ENCODE measurements around the gene CFAP20DC.
A peak's percentile ranks its signal among the peaks of the same experiment; 100 is the strongest.

CFAP20DC gene

GRCh38 chr3:58999774-59000160, 50.1 kb downstream of the CFAP20DC start:
- Mint-ChIP-seq H3K4me3 (no peak overlapping the region), H3K4me1 (no peaks in the 10 kb centered on the region), H3K27me3 (peaks cover 10% of the 10 kb centered on the region), H3K36me3 (no peaks in the 10 kb centered on the region), H3K9me3 (no peaks in the 10 kb centered on the region), H3K27ac (no peak overlapping the region)
- CTCF ChIA-PET, result interaction anchor here (0.9 kb wide), 1 partner anchor 287 kb away, joined by 3 read pairs; no protein-coding TSS in a partner anchor
- no peak for DNase-seq

GRCh38 chr3:58999134-58999773, 50.6 kb downstream of the CFAP20DC start:
- Mint-ChIP-seq H3K36me3 (no peaks in the 10 kb centered on the region), H3K9me3 (no peaks in the 10 kb centered on the region), H3K27me3 (peaks cover 10% of the 10 kb centered on the region), H3K4me3 (no peak overlapping the region), H3K4me1 (peaks cover 2% of the 10 kb centered on the region), H3K27ac (no peak overlapping the region)
- no peak for DNase-seq
- CTCF ChIA-PET, result interaction anchor here (0.9 to 2.5 kb wide), 2 partner anchors 54 to 287 kb away, joined by 3 to 9 read pairs; no protein-coding TSS in a partner anchor

DNA sequence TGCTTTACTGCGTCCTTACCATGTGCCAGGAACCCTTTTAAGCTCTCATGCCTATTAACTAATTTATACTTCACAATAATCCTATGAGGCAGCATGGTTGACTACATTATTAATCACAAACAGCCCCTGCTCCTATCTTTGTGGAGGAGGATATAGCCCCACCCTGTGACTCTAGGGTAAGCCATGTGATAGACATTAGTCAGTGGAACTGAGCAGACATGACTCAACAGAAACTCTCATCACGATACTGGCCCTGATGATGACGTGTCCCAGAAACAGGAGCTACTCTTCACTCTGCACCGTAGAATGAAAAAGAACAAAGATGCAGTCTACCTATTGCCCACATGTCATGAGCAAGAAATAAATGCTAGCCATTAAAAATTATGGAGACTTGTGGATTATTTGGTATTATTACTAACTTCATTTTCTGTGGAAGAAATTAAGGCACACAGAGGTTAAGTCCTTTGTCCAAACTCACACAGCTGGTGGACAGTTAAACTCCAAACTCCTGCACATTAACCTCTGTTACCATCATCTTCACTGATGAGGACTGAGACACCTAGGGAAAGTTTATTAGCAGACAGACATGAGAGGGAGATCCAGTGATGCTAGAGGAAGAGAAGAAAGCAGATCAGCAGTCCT, 51.2 kb downstream of the CFAP20DC start:
- Mint-ChIP-seq H3K36me3 (no peaks in the 10 kb centered on the region), H3K4me1 (peaks cover 2% of the 10 kb centered on the region), H3K27me3 (peaks cover 10% of the 10 kb centered on the region), H3K4me3 (no peak overlapping the region), H3K27ac (no peak overlapping the region), H3K9me3 (no peaks in the 10 kb centered on the region)
- no peak for DNase-seq
- CTCF ChIA-PET, result interaction anchor here (0.9 to 2.5 kb wide), 3 partner anchors 52 to 288 kb away, joined by 3 to 9 read pairs (median 4); no protein-coding TSS in a partner anchor

- Mint-ChIP-seq H3K27me3 (peaks cover 10% of the 10 kb centered on the region), H3K27ac (no peak overlapping the region), H3K4me3 (no peak overlapping the region), H3K36me3 (no peaks in the 10 kb centered on the region), H3K9me3 (no peaks in the 10 kb centered on the region), H3K4me1 (peaks cover 2% of the 10 kb centered on the region)
- CTCF ChIA-PET, result interaction anchor here (1.7 to 2.5 kb wide), 2 partner anchors 54 to 56 kb away, joined by 4 to 9 read pairs; no protein-coding TSS in a partner anchor
- no peak for DNase-seq
Observed at GRCh38 chr3:58996730-58997129, 53.1 kb downstream of the CFAP20DC start.

DNA sequence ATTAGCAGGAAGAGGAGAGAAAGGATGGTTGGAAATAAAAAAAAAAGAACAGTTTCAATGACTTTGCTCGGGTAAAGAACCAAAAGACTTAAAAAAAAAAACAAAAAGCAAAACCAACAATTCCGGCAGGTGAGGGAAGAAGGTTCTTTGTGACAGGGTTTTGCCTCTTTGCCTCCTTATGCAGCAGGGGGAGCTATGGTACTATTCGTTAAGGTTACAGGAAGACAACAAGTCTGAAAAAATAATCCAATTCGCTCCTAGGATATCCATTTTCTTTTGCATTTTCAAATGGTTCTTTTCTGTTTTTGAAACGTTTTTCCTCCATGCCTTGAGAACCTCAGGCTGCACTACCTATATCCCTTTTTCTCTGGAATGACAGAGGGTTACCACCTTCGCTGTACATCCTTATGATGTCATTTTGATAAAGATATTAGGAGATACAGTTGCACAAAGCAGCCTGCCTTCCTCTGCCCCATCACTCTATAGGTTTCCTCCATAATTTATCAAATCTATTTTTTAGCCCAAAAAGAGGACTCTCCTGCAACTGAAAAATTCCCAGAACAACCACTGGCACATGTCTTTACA, 55.0 kb downstream of the CFAP20DC start:
- H3K4me1 Mint-ChIP-seq, result peaks cover 2% of the 10 kb centered on the region

DNA sequence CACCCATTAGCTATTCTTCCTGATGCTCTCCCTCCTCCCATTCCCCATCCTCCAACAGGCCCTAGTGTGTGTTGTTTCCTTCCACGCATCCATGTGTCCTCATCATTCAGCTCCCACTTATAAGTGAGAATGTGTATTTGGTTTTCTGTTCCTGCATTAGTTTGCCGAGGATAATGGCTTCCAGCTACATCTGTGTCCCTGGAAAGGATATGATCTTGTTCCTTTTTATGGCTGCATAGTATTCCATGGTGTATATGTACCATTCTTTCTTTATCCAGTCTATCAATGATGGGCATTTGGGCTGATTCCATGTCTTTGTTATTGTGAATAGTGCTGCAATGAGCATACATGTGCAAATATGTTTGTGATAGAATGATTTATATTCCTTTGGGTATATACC, 56.3 kb downstream of the CFAP20DC start:
- Mint-ChIP-seq H3K36me3 (no peaks in the 10 kb centered on the region), H3K27me3 (no peaks in the 10 kb centered on the region), H3K4me3 (no peak overlapping the region), H3K4me1 (peaks cover 2% of the 10 kb centered on the region), H3K9me3 (no peaks in the 10 kb centered on the region), H3K27ac (no peak overlapping the region)
- CTCF ChIA-PET, result interaction anchor here (1.5 to 2.0 kb wide), 2 partner anchors 60 to 293 kb away, joined by 4 to 10 read pairs; no protein-coding TSS in a partner anchor
- DNase-seq, result no peak

More for the DNA sequence above, 55.0 kb downstream of the CFAP20DC start:
- DNase-seq, result peak; percentile 57
- no peak overlapping the region for H3K4me3 Mint-ChIP-seq
- no peaks in the 10 kb centered on the region for H3K9me3 Mint-ChIP-seq
- CTCF ChIA-PET, result interaction anchor here (0.6 to 2.0 kb wide), 7 partner anchors 17 to 857 kb away, joined by 3 to 10 read pairs (median 3); no protein-coding TSS in a partner anchor
- H3K36me3 Mint-ChIP-seq, result no peaks in the 10 kb centered on the region
- no peak overlapping the region for H3K27ac Mint-ChIP-seq
- no peaks in the 10 kb centered on the region for H3K27me3 Mint-ChIP-seq

GRCh38 chr3:58991623-58992022, 58.2 kb downstream of the CFAP20DC start:
- no peaks in the 10 kb centered on the region for H3K27me3 Mint-ChIP-seq
- H3K9me3 Mint-ChIP-seq, result no peaks in the 10 kb centered on the region
- DNase-seq, result no peak
- peaks cover 2% of the 10 kb centered on the region for H3K4me1 Mint-ChIP-seq
- CTCF ChIA-PET, result interaction anchor here (1.8 kb wide), 1 partner anchor 61 kb away, joined by 8 read pairs; no protein-coding TSS in a partner anchor
- no peaks in the 10 kb centered on the region for H3K36me3 Mint-ChIP-seq
- H3K4me3 Mint-ChIP-seq, result no peak overlapping the region
- H3K27ac Mint-ChIP-seq, result no peak overlapping the region

DNA sequence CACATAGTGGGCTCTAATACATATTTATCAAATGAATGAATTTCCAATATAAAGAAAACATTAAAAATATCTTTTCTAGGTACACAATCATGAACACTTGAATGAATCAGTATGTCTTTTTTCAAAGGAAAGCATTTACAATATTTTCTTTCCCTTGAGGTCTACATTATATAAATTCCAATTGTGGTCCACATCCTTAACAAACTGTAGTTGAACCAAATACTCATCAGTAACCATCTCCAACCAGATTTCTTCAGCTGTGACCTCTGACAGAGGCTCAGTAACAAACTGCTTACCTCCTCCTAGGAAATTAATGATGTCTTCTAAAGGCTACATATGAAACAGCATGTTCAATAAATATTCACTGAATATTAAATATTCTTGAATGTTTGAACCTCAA, 58.8 kb downstream of the CFAP20DC start:
- CTCF ChIA-PET, result interaction anchor here (1.8 kb wide), 1 partner anchor 62 kb away, joined by 8 read pairs; no protein-coding TSS in a partner anchor
- no peaks in the 10 kb centered on the region for H3K27me3 Mint-ChIP-seq
- no peak overlapping the region for H3K27ac Mint-ChIP-seq
- peaks cover 2% of the 10 kb centered on the region for H3K4me1 Mint-ChIP-seq
- no peak for DNase-seq
- no peaks in the 10 kb centered on the region for H3K36me3 Mint-ChIP-seq
- H3K9me3 Mint-ChIP-seq, result no peaks in the 10 kb centered on the region
- H3K4me3 Mint-ChIP-seq, result no peak overlapping the region

DNA sequence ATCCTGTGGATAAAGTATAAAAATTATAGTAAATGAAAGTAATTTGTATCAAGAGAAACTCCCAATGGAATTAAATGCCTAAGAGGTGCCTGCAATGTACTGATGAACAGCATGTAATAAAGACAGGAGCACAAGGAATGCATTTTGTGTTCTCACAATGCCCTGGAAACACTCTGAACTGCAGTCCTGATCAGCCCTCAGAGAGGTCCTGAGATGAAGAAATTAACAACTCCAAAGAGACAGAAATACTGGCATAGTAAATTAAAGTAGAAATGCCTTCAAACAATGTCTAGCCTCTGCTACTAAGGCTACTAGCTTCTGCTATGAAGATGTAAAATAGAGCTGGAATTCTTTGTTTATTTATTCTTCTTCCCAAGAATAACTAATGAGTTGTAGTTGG, 59.9 kb downstream of the CFAP20DC start:
- Mint-ChIP-seq H3K4me1 (peaks cover 2% of the 10 kb centered on the region), H3K9me3 (no peaks in the 10 kb centered on the region), H3K27ac (no peak overlapping the region), H3K36me3 (no peaks in the 10 kb centered on the region), H3K4me3 (no peak overlapping the region), H3K27me3 (no peaks in the 10 kb centered on the region)
- CTCF ChIA-PET, result interaction anchor here (1.8 kb wide), 1 partner anchor 63 kb away, joined by 8 read pairs; no protein-coding TSS in a partner anchor
- no peak for DNase-seq

- DNase-seq, result no peak
- Mint-ChIP-seq H3K4me1 (no peaks in the 10 kb centered on the region), H3K4me3 (no peak overlapping the region), H3K27ac (no peak overlapping the region), H3K27me3 (no peaks in the 10 kb centered on the region), H3K36me3 (no peaks in the 10 kb centered on the region), H3K9me3 (no peaks in the 10 kb centered on the region)
- CTCF ChIA-PET, result no interaction called here
Observed at GRCh38 chr3:58989163-58989562, 60.7 kb downstream of the CFAP20DC start.

GRCh38 chr3:58988041-58988440, 61.8 kb downstream of the CFAP20DC start:
- DNase-seq, result no peak
- H3K4me1 Mint-ChIP-seq, result no peaks in the 10 kb centered on the region
- no peak overlapping the region for H3K4me3 Mint-ChIP-seq
- H3K36me3 Mint-ChIP-seq, result no peaks in the 10 kb centered on the region
- CTCF ChIA-PET, result no interaction called here
- H3K27ac Mint-ChIP-seq, result no peak overlapping the region
- no peaks in the 10 kb centered on the region for H3K27me3 Mint-ChIP-seq
- H3K9me3 Mint-ChIP-seq, result no peaks in the 10 kb centered on the region

DNA sequence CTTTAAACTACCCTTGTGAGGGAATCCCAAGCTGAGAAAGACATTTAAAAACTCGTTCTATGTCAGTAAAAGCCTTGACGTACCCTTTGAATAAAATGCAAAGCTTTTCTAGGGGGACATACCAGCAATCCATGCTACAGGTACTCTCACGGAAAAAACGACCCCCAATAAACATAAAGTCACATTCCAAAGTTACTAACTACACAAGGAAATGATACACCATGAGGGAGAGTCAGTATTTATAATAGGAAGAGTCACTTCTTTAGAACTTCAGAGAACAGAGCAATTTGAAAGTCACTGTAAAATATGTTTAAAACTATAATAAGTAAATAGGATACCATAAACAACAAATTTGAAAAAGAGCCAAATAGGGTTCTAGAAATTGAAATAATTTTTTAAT, 63.2 kb downstream of the CFAP20DC start:
- no peak overlapping the region for H3K27ac Mint-ChIP-seq
- no peaks in the 10 kb centered on the region for H3K9me3 Mint-ChIP-seq
- no peaks in the 10 kb centered on the region for H3K27me3 Mint-ChIP-seq
- CTCF ChIA-PET, result interaction anchor here (0.7 to 0.8 kb wide), 2 partner anchors 11 to 870 kb away, joined by 3 to 4 read pairs; no protein-coding TSS in a partner anchor
- no peaks in the 10 kb centered on the region for H3K4me1 Mint-ChIP-seq
- DNase-seq, result no peak
- no peak overlapping the region for H3K4me3 Mint-ChIP-seq
- no peaks in the 10 kb centered on the region for H3K36me3 Mint-ChIP-seq

- CTCF ChIA-PET, result no interaction called here
Observed at GRCh38 chr3:58979840-58980239, 70.0 kb downstream of the CFAP20DC start.

GRCh38 chr3:58973796-58974195, 76.0 kb downstream of the CFAP20DC start:
- no peak for DNase-seq
- H3K4me1 Mint-ChIP-seq, result no peaks in the 10 kb centered on the region
- H3K4me3 Mint-ChIP-seq, result no peak overlapping the region
- H3K27me3 Mint-ChIP-seq, result peaks cover 7% of the 10 kb centered on the region
- no peaks in the 10 kb centered on the region for H3K36me3 Mint-ChIP-seq
- CTCF ChIA-PET, result no interaction called here
- H3K9me3 Mint-ChIP-seq, result no peaks in the 10 kb centered on the region
- H3K27ac Mint-ChIP-seq, result no peak overlapping the region

More at GRCh38 chr3:58979840-58980239, 70.0 kb downstream of the CFAP20DC start:
- H3K27me3 Mint-ChIP-seq, result peaks cover 5% of the 10 kb centered on the region
- H3K27ac Mint-ChIP-seq, result no peak overlapping the region
- no peaks in the 10 kb centered on the region for H3K36me3 Mint-ChIP-seq
- H3K9me3 Mint-ChIP-seq, result no peaks in the 10 kb centered on the region
- H3K4me1 Mint-ChIP-seq, result no peaks in the 10 kb centered on the region
- H3K4me3 Mint-ChIP-seq, result no peak overlapping the region
- no peak for DNase-seq

Data from activated naive CD4-positive, alpha-beta T cell treated with anti-CD3 and anti-CD28 coated beads, Interleukin-2, amount 10 ng/mL, durations not matched to agents 7 days and 5 days (primary cell).